Neural cell (in vitro differentiated cells): ENCODE measurements around the gene SPRING1. TPM values are rescaled to one million over a fixed set of nuclear protein-coding genes. Genes with fewer than 3 reads are reported as not detected.

ENCODE experiments used
- H2AFZ ChIP-seq: fragments of 200-600, 300-800 bp; sonication (generic), shearing (Covaris generic); 2 replicates; pipeline ENCODE4 v1.6.0; 2014; ENCODE audit warnings: low read depth, mild to moderate bottlenecking, antibody characterized with exemption, low read length, moderate library complexity
- H3F3A ChIP-seq: fragments of 200-600 bp; shearing (Covaris generic); 2 replicates; pipeline ENCODE4 v1.6.1; 2016; ENCODE audit warnings: mild to moderate bottlenecking, moderate library complexity, mixed read lengths, antibody characterized with exemption, low read length; ENCODE audit not compliant: insufficient read depth, poor library complexity, severe bottlenecking
- H3K27ac ChIP-seq: fragments of 200-600, 300-800 bp; sonication (generic), shearing (Covaris generic); 2 replicates; pipeline ENCODE4 v1.5.1; 2014; ENCODE audit warnings: mild to moderate bottlenecking, low read length, moderate library complexity
- H3K27me3 ChIP-seq: fragments of 300-800, 200-600 bp; sonication (generic), shearing (Covaris generic); 2 replicates; pipeline ENCODE4 v1.6.0; 2014; ENCODE audit warnings: mild to moderate bottlenecking, low read depth, low read length, moderate library complexity; ENCODE audit not compliant: insufficient read depth
- H3K36me3 ChIP-seq: fragments of 300-800, 200-600 bp; sonication (generic), shearing (Covaris generic); 2 replicates; pipeline ENCODE4 v1.5.1; 2014; ENCODE audit warnings: mild to moderate bottlenecking, antibody characterized with exemption, low read length, moderate library complexity; ENCODE audit not compliant: insufficient read depth
- H3K4me2 ChIP-seq: fragments of 300-800, 200-600 bp; sonication (generic), shearing (Covaris generic); 2 replicates; pipeline ENCODE4 v1.6.0; 2014; ENCODE audit warnings: mild to moderate bottlenecking, low read length
- H3K4me3 ChIP-seq: fragments of 300-800, 200-600 bp; sonication (generic), shearing (Covaris generic); 2 replicates; pipeline ENCODE4 v1.5.1; 2014; ENCODE audit warnings: mild to moderate bottlenecking, low read length, moderate library complexity
- H3K79me2 ChIP-seq: fragments of 200-600 bp; shearing (Covaris generic); replicated peaks from 2 replicates; pipeline ENCODE4 v1.6.0; 2014; ENCODE audit warnings: mild to moderate bottlenecking, low read length, moderate library complexity; ENCODE audit not compliant: insufficient read depth
- H3K9ac ChIP-seq: fragments of 300-800, 200-600 bp; sonication (generic), shearing (Covaris generic); 2 replicates; pipeline ENCODE4 v1.6.1; 2016; ENCODE audit warnings: mild to moderate bottlenecking, low read length, mixed read lengths
- H3K9me2 ChIP-seq: fragments of 200-600 bp; shearing (Covaris generic); 2 replicates; pipeline ENCODE4 v1.6.1; 2016; ENCODE audit warnings: mild to moderate bottlenecking, low read length, mixed read lengths; ENCODE audit not compliant: insufficient read depth
- H3K9me3 ChIP-seq: fragments of 200-600, 300-800 bp; sonication (generic), shearing (Covaris generic); 2 replicates; pipeline ENCODE4 v1.6.1; 2016; ENCODE audit warnings: mild to moderate bottlenecking, mixed run types, low read length, moderate library complexity, mixed read lengths
- H4K20me1 ChIP-seq: fragments of 200-600 bp; shearing (Covaris generic); 2 replicates; pipeline ENCODE4 v1.6.1; 2016; ENCODE audit warnings: mild to moderate bottlenecking, mixed run types; ENCODE audit not compliant: insufficient read depth
- CTCF ChIP-seq: fragments of 450-650 bp; IDR thresholded peaks from 2 replicates; pipeline ENCODE4 v1.5.1; 2014; ENCODE audit warnings: antibody characterized with exemption, mild to moderate bottlenecking, moderate library complexity; ENCODE audit not compliant: poor library complexity, severe bottlenecking
- EP300 ChIP-seq: fragments of 450-650 bp; conservative IDR thresholded peaks from 2 replicates; pipeline ENCODE4 v1.6.1; 2014; ENCODE audit warnings: antibody characterized with exemption, mild to moderate bottlenecking, moderate library complexity; ENCODE audit not compliant: poor library complexity, severe bottlenecking
- EZH2 ChIP-seq: fragments of 200-600, 300-800 bp; shearing (Covaris generic), sonication (generic); IDR thresholded peaks from 2 replicates; pipeline ENCODE4 v1.6.1; 2014; ENCODE audit warnings: antibody characterized with exemption, low read length, borderline replicate concordance, mild to moderate bottlenecking; ENCODE audit not compliant: insufficient read depth, poor library complexity, severe bottlenecking
- MXI1 ChIP-seq: fragments of 450-650 bp; conservative IDR thresholded peaks from 2 replicates; pipeline ENCODE4 v1.6.1; 2014; ENCODE audit warnings: antibody characterized with exemption, mild to moderate bottlenecking; ENCODE audit not compliant: poor library complexity, severe bottlenecking
- POLR2AphosphoS5 ChIP-seq: IDR thresholded peaks from 2 replicates; pipeline ENCODE4 v1.6.1; 2012
- RAD21 ChIP-seq: fragments of 450-650 bp; conservative IDR thresholded peaks from 2 replicates; pipeline ENCODE4 v1.6.1; 2014; ENCODE audit warnings: antibody characterized with exemption, mild to moderate bottlenecking, moderate library complexity
- REST ChIP-seq: IDR thresholded peaks from 2 replicates; pipeline ENCODE4 v1.6.1; 2012; ENCODE audit warnings: borderline replicate concordance
- SMC3 ChIP-seq: fragments of 450-650 bp; conservative IDR thresholded peaks from 2 replicates; pipeline ENCODE4 v1.6.1; 2014; ENCODE audit warnings: antibody characterized with exemption, mild to moderate bottlenecking, moderate library complexity; ENCODE audit not compliant: poor library complexity
- TAF1 ChIP-seq: IDR thresholded peaks from 2 replicates; pipeline ENCODE4 v1.6.1; 2012; ENCODE audit warnings: low read depth
- polyA plus RNA-seq: library from polyadenylated mRNA; depleted of rRNA; stranded (reverse); fragments of >200 nt; gene quantifications from 2 replicates; pipeline ENCODE4 v1.2.3, GENCODE V29; 2014

Gene SPRING1
- polyA plus RNA-seq, 1 donor from 2014 or later: 48.1 TPM

- Histone ChIP-seq H4K20me1 (no peaks in the 10 kb centered on the region), H2AFZ (no peak overlapping the region), H3K27ac (no peak overlapping the region), H3K9me3 (no peaks in the 10 kb centered on the region), H3K9ac (no peak overlapping the region), H3K4me3 (no peak overlapping the region), H3K79me2 (no peaks in the 10 kb centered on the region), H3K36me3 (peaks cover 9% of the 10 kb centered on the region), H3K27me3 (no peaks in the 10 kb centered on the region), H3K4me2 (no peak overlapping the region), H3K9me2 (no peaks in the 10 kb centered on the region), H3F3A (no peaks in the 10 kb centered on the region)
- TF ChIP-seq EP300: no peak
- TF ChIP-seq REST: no peak
- no peak for TF ChIP-seq TAF1
- TF ChIP-seq EZH2: no peak
- no peak for TF ChIP-seq RAD21
- no peak for TF ChIP-seq SMC3
- TF ChIP-seq MXI1: no peak
- TF ChIP-seq CTCF: no peak
- TF ChIP-seq POLR2AphosphoS5: no peak
Observed at GRCh38 chr12:116712458-116713303, 25.2 kb downstream of the SPRING1 start.

GRCh38 chr12:116710370-116711150, 27.3 kb downstream of the SPRING1 start:
- Histone ChIP-seq H3K4me2 (no peak overlapping the region), H4K20me1 (no peaks in the 10 kb centered on the region), H3K4me3 (no peak overlapping the region), H3K9ac (no peak overlapping the region), H3K27ac (no peak overlapping the region), H3F3A (no peaks in the 10 kb centered on the region), H2AFZ (no peak overlapping the region), H3K79me2 (no peaks in the 10 kb centered on the region), H3K9me2 (no peaks in the 10 kb centered on the region), H3K36me3 (no peaks in the 10 kb centered on the region), H3K27me3 (no peaks in the 10 kb centered on the region), H3K9me3 (no peaks in the 10 kb centered on the region)
- no peak for TF ChIP-seq MXI1
- TF ChIP-seq CTCF: no peak
- no peak for TF ChIP-seq REST
- no peak for TF ChIP-seq TAF1
- TF ChIP-seq EP300: no peak
- no peak for TF ChIP-seq POLR2AphosphoS5
- no peak for TF ChIP-seq SMC3
- no peak for TF ChIP-seq RAD21
- TF ChIP-seq EZH2: no peak
